Motor neuron (in vitro differentiated cells): Measurements from ENCODE around the gene JAKMIP3. TPM values are rescaled to one million over a fixed set of nuclear protein-coding genes. Genes with fewer than 3 reads are reported as not detected.

Source experiments
- ATAC-seq, 8 experiments: fragments of 200-7000 bp; cut with Tn5 transposase; replicated peaks in 6 of 8; 2 replicates each; pipeline ENCODE4 v1.8.0; 2021; ENCODE audit warnings: mild to moderate bottlenecking in 8 of 8, moderate library complexity in 8 of 8
- H3K27ac ChIP-seq, 2 donors: fragments of 250-450 bp; sonication (Bioruptor Pico); 2 replicates each; pipeline ENCODE4 v1.9.0; 2021; ENCODE audit warnings: antibody characterized with exemption in 2 of 2, mild to moderate bottlenecking in 2 of 2, moderate library complexity in 1 of 2
- H3K4me1 ChIP-seq, 2 donors: fragments of 250-450 bp; sonication (Bioruptor Pico); replicated peaks in 1 of 2; 2 replicates each; pipeline ENCODE4 v1.6.1; 2021; ENCODE audit warnings: antibody characterized with exemption in 2 of 2, mild to moderate bottlenecking in 2 of 2, moderate library complexity in 1 of 2
- H3K4me3 ChIP-seq, 5 donors: fragments of 250-450 bp; sonication (Bioruptor Pico); 2 replicates each; pipeline ENCODE4 v1.9.0; 2021; ENCODE audit warnings: antibody characterized with exemption in 5 of 5, mild to moderate bottlenecking in 5 of 5, moderate library complexity in 4 of 5
- WGBS, 10 experiments: fragments of 450-650 bp; shearing (Covaris generic); methylation state at CpG; one replicate each; pipeline ENCODE4 v1.0.0; 2022; 5-methylcytosine and 5-hydroxymethylcytosine counted together
- in situ Hi-C, 9 experiments: fragments of 400-800 bp; cut with MboI; loops; one replicate each; pipeline ENCODE4 v1.15.0; 2021; ENCODE audit warnings: low sequenced_read_pairs in 9 of 9, low pct_unique_long_range_greater_than_20kb in 2 of 9; ENCODE audit not compliant: unreplicated experiment in 9 of 9
- total RNA-seq, 8 experiments: library from RNA; unstranded; fragments of 300-600 nt; gene quantifications; 2 replicates each; pipeline versions ENCODE4 v1.2.3 to v1.2.4, GENCODE V29; 2022

Gene JAKMIP3
- total RNA-seq, 8 experiments from 2014 or later, result 0.38 to 1.7 (median 1.4) TPM

DNA sequence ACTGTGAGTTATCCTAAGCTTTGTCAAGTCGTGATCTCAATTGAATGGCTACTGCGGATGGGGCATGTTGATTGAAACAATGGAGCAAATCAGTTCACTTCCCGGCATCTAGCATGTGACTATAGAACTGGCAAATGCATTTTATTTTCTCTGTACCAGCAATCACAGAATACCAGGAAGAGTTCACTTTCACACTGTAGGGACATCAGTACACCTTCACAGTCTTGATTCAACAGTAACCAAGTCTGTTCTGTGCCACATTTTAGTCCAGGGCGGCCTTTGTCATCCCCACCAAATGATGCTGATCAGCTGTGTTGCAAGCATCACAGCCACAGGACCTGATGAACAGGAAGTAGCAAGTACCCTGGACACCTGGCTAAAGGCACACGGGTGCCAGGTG is 32.1 kb upstream of the JAKMIP3 start:
- 30 to 94% (median 78%) methylated on average over 2 to 5 of the region's 5 CpGs; no CpG with 5 or more reads in 1 of the 10 experiments for WGBS, 10 experiments
- no peak overlapping the region for H3K4me3 ChIP-seq
- H3K4me1 ChIP-seq, result peaks cover 3 to 9% of the 10 kb centered on the region in 2 donors
- H3K27ac ChIP-seq, result no peak overlapping the region
- in situ Hi-C loops, result no loop called here
- ATAC-seq, result no peak

DNA sequence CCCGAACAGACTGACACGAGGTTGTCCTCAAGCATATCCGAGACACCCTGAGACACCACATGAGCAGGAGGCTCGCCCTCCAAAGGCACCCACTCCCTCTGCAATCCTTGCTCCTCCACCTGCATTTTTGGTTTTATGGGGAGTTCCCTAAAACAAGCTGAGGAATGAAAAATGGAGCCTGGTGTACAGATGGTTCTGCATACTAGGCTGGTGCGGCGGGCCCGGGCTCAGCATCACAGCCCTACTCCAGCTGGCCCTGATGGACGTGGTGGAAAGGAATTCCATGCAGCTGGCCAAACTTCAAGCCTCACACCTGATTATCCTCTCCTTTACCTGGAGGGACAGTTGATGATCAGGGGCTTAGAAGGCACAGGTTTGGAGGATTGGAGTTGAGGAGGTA is 30.3 kb upstream of the JAKMIP3 start:
- no peak overlapping the region for H3K27ac ChIP-seq

DNA sequence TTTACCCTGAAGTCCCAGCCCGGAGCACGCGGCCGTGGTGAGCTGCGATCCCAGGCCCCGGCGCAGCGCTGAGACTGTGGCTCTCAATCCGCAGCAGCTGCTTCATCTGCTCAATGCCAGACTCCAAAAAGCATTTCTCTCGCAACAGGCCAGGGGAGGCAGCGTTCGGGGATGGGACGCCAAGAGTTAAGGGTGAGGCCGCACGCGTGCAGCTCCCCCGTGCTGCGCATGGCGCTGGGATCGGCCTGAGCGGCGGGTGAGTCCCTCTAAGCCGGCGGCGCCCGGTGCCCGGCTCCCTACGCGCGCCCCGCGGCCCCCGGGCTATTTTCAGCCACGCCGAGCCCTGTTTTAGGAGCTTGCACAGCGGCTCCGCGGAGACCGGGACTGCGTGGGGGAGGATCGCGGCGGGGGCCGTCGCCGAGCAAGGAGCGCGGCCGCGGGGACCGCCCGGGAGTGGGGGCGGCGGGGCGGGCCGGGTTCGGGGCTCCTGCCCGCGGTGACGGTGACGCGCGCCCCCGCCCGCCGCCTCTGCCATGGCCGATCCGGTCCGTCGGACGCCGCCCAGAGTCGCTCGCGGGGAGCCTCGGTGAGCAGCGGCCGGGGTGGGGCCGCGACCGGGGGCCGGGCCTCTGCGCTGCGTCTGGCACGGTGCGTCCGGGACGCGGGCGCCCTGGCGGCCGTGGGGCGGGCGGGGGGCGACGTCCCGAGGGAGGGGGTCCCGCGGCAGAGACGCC is 29.4 kb upstream of the JAKMIP3 start:
- Histone ChIP-seq H3K4me3 (peak overlapping the region; percentile 37 to 59 (median 48)), H3K27ac (peak overlapping the region in 1 of 2 donors; percentile 43), H3K4me1 (peaks cover 3 to 9% of the 10 kb centered on the region in 2 donors)
- in situ Hi-C loops, result no loop called here
- WGBS, 10 experiments, result 0 to 3% (median 1%) methylated on average over 2 to 17 of the region's 100 CpGs; no CpG with 5 or more reads in 6 of the 10 experiments
- peak; percentile 78 to 85 (median 80) for ATAC-seq

More for the DNA sequence above, 30.3 kb upstream of the JAKMIP3 start:
- Histone ChIP-seq H3K4me1 (peaks cover 3 to 9% of the 10 kb centered on the region in 2 donors), H3K4me3 (no peak overlapping the region)
- ATAC-seq, result no peak
- 30 to 100% (median 60%) methylated on average over 1 to 7 of the region's 8 CpGs; no CpG with 5 or more reads in 3 of the 10 experiments for WGBS, 10 experiments
- in situ Hi-C loops, result no loop called here

DNA sequence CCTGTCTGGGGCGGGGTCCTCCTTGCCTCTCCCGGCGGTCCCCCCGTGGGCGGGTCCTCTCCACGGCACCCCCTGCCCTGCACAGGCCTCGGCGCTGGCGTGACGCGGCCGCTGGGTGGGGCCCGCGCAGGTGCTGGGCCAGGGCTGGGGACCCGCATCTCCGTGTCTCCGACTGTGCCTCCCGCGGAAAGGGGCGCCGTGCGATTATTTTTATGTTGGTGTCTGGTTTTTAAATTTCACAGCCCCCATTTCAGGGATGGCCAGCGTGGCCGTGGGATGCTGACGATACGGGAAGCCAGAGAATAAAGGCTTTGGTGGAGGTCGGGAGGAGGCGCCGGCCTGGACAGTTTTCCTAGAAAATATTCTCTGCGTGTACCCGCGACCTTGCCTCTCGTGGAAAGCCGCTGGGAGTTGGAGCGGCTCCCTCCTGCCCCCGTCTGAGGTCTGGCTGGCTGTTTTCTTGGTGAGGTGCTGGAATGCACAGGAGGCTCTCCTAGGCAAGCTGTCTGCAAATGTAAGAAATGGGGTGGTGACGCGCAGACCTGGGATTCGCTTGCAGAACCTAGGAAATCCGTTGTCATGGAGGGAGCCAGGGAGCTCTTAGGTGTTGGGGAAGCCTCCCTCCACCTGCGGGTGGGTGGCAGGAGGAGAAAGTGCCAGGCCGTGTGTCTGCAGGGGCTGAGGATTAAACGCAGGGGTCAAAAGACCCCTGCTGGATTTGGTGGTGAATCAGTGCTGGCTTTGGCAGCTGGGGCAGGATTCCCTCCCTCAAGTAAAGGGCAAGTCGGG is 28.7 kb upstream of the JAKMIP3 start:
- peak overlapping the region in 1 of 2 donors; percentile 43 for H3K27ac ChIP-seq
- peaks cover 3 to 9% of the 10 kb centered on the region in 2 donors for H3K4me1 ChIP-seq
- in situ Hi-C loops, result no loop called here
- H3K4me3 ChIP-seq, result peak overlapping the region; percentile 37 to 59 (median 48)
- 0 to 13% (median 5%) methylated on average over 2 to 18 of the region's 44 CpGs; no CpG with 5 or more reads in 5 of the 10 experiments for WGBS, 10 experiments
- ATAC-seq, result peak; percentile 25 to 90 (median 86)

DNA sequence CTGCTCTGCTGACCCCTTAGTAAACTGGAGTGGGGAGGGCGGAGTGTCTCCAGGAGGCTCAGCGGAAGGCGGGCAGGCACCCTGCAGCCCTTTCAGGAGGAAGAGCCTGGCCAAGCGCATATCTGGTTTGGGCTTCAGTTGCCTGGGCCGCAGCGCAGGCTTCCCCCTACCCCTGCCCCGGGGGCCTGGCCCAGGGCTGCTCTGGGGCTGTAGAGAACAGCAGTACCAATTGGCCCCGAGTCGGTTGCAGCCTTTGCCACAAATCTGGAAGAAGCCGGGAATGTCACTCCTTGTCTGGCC is 28.1 kb upstream of the JAKMIP3 start:
- Histone ChIP-seq H3K4me1 (peaks cover 3 to 9% of the 10 kb centered on the region in 2 donors), H3K27ac (no peak overlapping the region), H3K4me3 (peak overlapping the region in 4 of 5 donors; percentile 42 to 59 (median 53))
- peak in 5 of 8 experiments; percentile 3 to 8 (median 4) for ATAC-seq
- WGBS, 10 experiments, result 17 to 86% (median 28%) methylated on average over 1 to 6 of the region's 10 CpGs; no CpG with 5 or more reads in 3 of the 10 experiments
- in situ Hi-C loops, result no loop called here

DNA sequence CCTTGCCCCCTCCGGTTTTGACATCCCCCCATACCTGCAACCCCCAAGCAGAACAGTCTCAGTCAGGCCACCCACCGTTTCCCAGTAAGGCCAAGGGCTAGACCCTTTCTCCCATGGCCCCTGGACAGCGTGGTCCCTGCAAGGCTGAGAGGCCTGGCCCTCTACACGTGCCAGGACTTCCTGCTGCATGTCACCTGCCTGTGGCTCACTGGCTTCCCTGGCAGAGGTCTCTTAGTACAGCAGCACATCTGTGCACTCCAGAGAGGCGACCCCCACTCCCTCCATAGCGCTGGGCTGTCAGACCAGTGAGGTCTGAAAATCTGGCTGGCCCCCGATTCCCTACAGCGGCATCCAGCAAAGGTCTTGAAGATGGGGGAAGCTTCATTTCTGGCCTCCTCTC is 26.4 kb upstream of the JAKMIP3 start:
- H3K4me1 ChIP-seq, result peaks cover 3 to 9% of the 10 kb centered on the region in 2 donors
- no peak overlapping the region for H3K4me3 ChIP-seq
- in situ Hi-C loops, result no loop called here
- no peak overlapping the region for H3K27ac ChIP-seq
- WGBS, 10 experiments, result 83 to 100% (median 88%) methylated on average over 1 to 4 of the region's 8 CpGs; no CpG with 5 or more reads in 7 of the 10 experiments
- no peak for ATAC-seq

DNA sequence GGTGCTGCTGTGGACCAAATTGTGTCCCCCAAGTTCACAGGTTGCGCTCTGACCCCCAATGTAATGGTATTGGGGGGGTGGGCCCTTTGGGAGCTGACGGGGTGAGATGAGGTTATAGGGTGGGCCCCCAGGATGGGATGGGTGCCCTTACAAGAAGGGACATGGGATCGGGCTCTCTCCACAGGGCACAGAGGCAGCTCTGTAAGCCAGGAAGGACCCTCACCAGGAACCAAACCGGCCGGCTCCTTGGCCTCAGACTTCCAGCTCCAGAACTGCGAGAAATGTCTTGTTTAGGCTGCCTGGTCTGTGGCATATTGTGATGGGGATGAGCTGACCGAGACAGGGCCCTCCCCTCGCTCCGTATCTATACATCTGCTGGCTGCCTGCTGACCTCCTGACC is 25.7 kb upstream of the JAKMIP3 start:
- Histone ChIP-seq H3K4me3 (no peak overlapping the region), H3K4me1 (peaks cover 3 to 9% of the 10 kb centered on the region in 2 donors), H3K27ac (no peak overlapping the region)
- no peak for ATAC-seq
- WGBS, 10 experiments, result 0 to 58% (median 40%) methylated on average over 1 to 2 of the region's 9 CpGs; no CpG with 5 or more reads in 7 of the 10 experiments
- in situ Hi-C loops, result no loop called here

DNA sequence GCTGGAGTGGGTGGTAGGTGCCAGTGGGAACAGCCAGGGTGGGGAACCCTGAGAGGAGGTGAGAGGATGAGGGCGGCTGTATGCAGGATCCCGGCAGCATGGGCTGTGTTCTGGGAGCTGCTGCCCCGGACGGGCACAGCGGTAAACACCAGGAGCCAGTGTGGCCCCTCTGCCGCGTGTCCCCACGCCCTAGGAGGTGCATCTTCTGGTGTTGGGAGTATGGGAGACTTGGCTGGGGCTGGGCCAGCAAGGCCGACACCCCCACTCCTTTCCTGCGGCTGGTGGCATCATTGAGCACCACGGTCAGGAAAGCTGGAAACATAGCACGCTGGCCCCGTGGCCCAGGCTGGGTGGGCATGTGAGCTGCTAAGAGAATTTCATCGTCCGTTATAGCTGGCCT is 24.4 kb upstream of the JAKMIP3 start:
- ATAC-seq, result no peak
- in situ Hi-C loops, result no loop called here
- Histone ChIP-seq H3K4me3 (no peak overlapping the region), H3K27ac (no peak overlapping the region), H3K4me1 (peaks cover 3 to 9% of the 10 kb centered on the region in 2 donors)
- 54 to 94% (median 89%) methylated on average over 2 to 6 of the region's 15 CpGs; no CpG with 5 or more reads in 6 of the 10 experiments for WGBS, 10 experiments

DNA sequence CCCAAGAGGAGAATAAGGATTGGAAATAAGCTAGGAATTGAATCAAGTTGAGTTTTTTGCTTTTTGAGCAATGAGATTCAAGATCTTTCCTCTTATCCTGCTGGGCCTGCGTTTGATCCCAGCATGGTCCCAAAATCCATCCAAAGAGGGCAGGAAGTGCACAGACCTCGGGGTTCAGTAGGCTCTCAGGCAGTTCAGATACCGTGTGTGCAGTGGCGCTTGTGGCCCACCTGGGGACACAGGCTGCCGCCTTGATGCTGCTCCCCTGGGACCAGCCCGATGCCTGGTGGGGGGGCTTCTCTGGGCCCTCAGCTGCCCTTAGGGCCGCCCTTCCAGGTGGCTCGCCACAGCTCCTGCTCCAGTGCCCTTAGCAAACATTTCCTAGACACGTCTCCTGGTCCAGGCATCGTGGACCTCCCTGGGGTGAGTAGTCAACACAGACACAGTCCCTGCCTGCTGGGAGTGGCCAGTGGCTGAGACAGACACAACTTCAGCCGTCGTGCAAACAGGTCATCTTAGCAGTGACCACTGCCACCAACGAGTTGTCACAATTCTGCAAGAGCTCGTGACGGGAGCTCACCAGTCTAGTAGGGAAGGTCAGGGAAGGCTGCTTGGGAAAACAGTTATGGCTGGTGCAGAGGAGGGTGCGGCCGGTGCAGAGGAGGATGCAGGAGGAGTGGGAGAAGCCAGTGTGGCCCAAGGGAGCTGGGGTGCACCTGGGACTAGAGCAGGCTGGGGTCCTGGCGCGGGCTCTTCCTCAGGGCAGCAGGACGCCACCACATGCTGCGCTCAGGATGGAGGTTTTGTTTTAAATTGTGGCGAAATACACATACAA is 21.7 kb upstream of the JAKMIP3 start:
- 0 to 60% (median 44%) methylated on average over 1 to 8 of the region's 22 CpGs; no CpG with 5 or more reads in 2 of the 10 experiments for WGBS, 10 experiments
- in situ Hi-C loops, result no loop called here
- ATAC-seq, result peak in 1 of 8 experiments; percentile 21
- no peak overlapping the region for H3K4me3 ChIP-seq
- H3K4me1 ChIP-seq, result no peaks in the 10 kb centered on the region
- H3K27ac ChIP-seq, result no peak overlapping the region

DNA sequence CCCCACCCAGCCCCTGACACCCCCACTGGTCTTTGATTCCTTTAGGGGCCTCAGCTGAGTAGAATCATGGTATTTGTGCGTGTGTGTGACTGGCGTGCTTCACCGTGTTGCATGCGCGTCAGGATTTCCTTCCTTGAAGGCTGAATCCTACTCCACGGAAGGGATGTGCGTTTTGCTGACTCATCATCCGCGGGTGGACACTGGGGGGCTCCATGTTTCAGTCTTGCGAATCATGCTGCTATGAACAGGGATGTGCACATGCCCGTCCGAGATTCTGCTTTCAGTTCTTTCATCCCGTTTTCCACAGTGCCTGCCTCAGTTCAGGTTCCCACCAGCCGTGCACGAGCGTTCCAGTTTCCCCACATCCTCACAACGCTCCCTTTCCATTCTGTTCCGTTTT is 20.9 kb upstream of the JAKMIP3 start:
- in situ Hi-C loops, result no loop called here
- H3K4me3 ChIP-seq, result no peak overlapping the region
- H3K4me1 ChIP-seq, result no peaks in the 10 kb centered on the region
- no peak for ATAC-seq
- 48 to 95% (median 89%) methylated on average over 2 to 8 of the region's 18 CpGs; no CpG with 5 or more reads in 2 of the 10 experiments for WGBS, 10 experiments
- H3K27ac ChIP-seq, result no peak overlapping the region

DNA sequence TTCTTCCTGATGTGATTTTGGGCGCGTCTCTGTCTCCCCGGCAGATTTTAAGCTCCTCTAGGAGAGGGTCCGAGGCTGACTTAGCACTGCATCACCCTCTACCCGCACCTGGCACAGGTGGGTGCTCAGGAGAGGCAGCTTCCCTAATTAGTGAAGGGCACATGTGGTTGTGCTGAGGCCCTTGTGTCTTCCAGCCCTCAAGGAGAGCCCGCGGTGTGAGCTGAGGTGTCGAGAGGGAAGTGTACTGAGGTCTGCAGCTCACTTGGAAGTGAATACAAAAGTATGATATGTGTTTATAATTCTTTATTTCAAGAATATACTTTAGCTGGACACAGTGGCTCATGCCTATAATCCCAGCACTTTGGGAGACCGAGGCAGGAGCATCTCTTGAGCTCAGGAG is 20.4 kb upstream of the JAKMIP3 start:
- ATAC-seq, result no peak
- Histone ChIP-seq H3K4me1 (no peaks in the 10 kb centered on the region), H3K4me3 (no peak overlapping the region), H3K27ac (no peak overlapping the region)
- in situ Hi-C loops, result no loop called here
- WGBS, 10 experiments, result 20 to 100% (median 68%) methylated on average over 1 to 6 of the region's 9 CpGs; no CpG with 5 or more reads in 3 of the 10 experiments

DNA sequence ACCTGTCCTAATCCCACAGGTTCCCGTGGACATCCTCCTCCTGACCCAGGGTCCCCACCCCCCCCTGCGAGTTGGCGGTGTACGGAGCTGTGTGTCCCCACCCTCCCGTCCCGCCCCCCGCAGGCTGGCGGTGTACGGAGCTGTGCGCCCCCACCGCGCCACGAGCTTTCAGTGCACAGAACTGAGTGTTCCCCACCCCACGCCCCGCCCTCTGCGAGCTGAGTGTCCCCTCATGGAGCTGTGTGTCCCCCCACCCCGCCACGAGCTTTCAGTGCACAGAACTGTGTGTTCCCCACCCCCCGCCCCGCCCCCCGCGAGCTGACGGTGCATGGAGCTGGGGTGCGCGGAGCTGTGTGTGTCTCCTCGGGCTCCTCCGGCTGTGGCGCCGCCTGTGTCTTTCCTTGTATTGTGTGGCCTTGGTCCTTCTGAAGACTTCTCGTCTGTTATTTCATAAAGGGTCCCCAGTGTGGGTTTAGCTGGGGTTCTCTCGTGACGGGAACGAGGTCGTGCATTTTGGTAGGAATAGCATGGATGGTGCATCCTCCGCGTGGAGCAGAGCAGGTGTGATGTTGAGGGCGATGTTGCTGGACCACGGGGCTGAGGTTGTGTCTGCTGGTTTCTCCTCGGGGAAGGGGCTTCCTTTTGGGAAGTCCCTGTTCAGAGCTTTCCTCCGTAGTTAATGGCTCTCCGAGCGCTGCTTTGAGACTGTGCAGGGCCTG is 18.0 kb upstream of the JAKMIP3 start:
- Histone ChIP-seq H3K4me1 (no peaks in the 10 kb centered on the region), H3K27ac (no peak overlapping the region), H3K4me3 (no peak overlapping the region)
- ATAC-seq, result no peak
- 87 to 94% (median 88%) methylated on average over 3 to 12 of the region's 42 CpGs; no CpG with 5 or more reads in 7 of the 10 experiments for WGBS, 10 experiments
- in situ Hi-C loops, result no loop called here
